Effector memory CD4-positive, alpha-beta T cell (primary cell): ENCODE data around the gene FAM180B.

Source experiments
- DNase-seq, 3 donors: peaks; one replicate each; pipeline ENCODE4 v3.0.0-alpha.2; 2020
- H3K27ac ChIP-seq: 2 replicates; pipeline ENCODE4 v1.7.0; 2013; ENCODE audit warnings: mild to moderate bottlenecking, low read length, moderate library complexity; ENCODE audit not compliant: insufficient read depth, poor library complexity, severe bottlenecking
- H3K27me3 ChIP-seq: replicated peaks from 2 replicates; pipeline ENCODE4 v1.7.0; 2013; ENCODE audit warnings: mild to moderate bottlenecking, low read length; ENCODE audit not compliant: insufficient read depth, control insufficient read depth, poor library complexity, severe bottlenecking
- H3K36me3 ChIP-seq: 2 replicates; pipeline ENCODE4 v1.7.0; 2013; ENCODE audit warnings: mild to moderate bottlenecking, low read length, moderate library complexity; ENCODE audit not compliant: control insufficient read depth, insufficient read depth
- H3K4me1 ChIP-seq: 2 replicates; pipeline ENCODE4 v1.7.0; 2013; ENCODE audit warnings: low read length, mild to moderate bottlenecking; ENCODE audit not compliant: control insufficient read depth, insufficient read depth, poor library complexity, severe bottlenecking
- H3K4me3 ChIP-seq: 2 replicates; pipeline ENCODE4 v1.7.0; 2013; ENCODE audit warnings: low read length, low read depth, mild to moderate bottlenecking; ENCODE audit not compliant: insufficient read depth, poor library complexity, severe bottlenecking
- H3K9me3 ChIP-seq: 2 replicates; pipeline ENCODE4 v1.7.0; 2013; ENCODE audit warnings: mild to moderate bottlenecking, low read length, moderate library complexity; ENCODE audit not compliant: control insufficient read depth

FAM180B gene

GRCh38 chr11:47592970-47593369 is 6.5 kb downstream of the FAM180B start:
- DNase-seq, result no peak
- Histone ChIP-seq H3K27me3 (peaks cover 14% of the 10 kb centered on the region), H3K4me1 (no peaks in the 10 kb centered on the region), H3K36me3 (no peaks in the 10 kb centered on the region), H3K4me3 (no peak overlapping the region), H3K27ac (no peak overlapping the region), H3K9me3 (no peaks in the 10 kb centered on the region)

GRCh38 chr11:47593492-47593933 is 7.0 kb downstream of the FAM180B start:
- no peaks in the 10 kb centered on the region for H3K9me3 ChIP-seq
- H3K27ac ChIP-seq, result no peak overlapping the region
- DNase-seq, result no peak
- peaks cover 14% of the 10 kb centered on the region for H3K27me3 ChIP-seq
- H3K4me1 ChIP-seq, result no peaks in the 10 kb centered on the region
- H3K4me3 ChIP-seq, result no peak overlapping the region
- H3K36me3 ChIP-seq, result no peaks in the 10 kb centered on the region

GRCh38 chr11:47593934-47594855 is 7.7 kb downstream of the FAM180B start, which contains the start of gene C1QTNF4:
C1QTNF4 (minus strand) TSS chr11:47594411; CDS start chr11:47590810, 3,601 bp downstream.
- Histone ChIP-seq H3K9me3 (no peaks in the 10 kb centered on the region), H3K27me3 (peaks cover 14% of the 10 kb centered on the region), H3K4me1 (no peaks in the 10 kb centered on the region), H3K27ac (no peak within 1 kb of the TSS), H3K4me3 (no peak within 1 kb of the TSS), H3K36me3 (no peaks in the 10 kb centered on the region)
- DNase-seq, result no peak

- Histone ChIP-seq H3K36me3 (no peaks in the 10 kb centered on the region), H3K4me3 (no peak overlapping the region), H3K27ac (no peak overlapping the region), H3K4me1 (no peaks in the 10 kb centered on the region), H3K27me3 (peaks cover 14% of the 10 kb centered on the region), H3K9me3 (no peaks in the 10 kb centered on the region)
- no peak for DNase-seq
These were observed 8.6 kb downstream of the FAM180B start for GRCh38 chr11:47595029-47595428.

GRCh38 chr11:47595967-47596366 is 9.5 kb downstream of the FAM180B start:
- Histone ChIP-seq H3K4me3 (no peak overlapping the region), H3K9me3 (no peaks in the 10 kb centered on the region), H3K27me3 (peaks cover 14% of the 10 kb centered on the region), H3K27ac (no peak overlapping the region), H3K4me1 (no peaks in the 10 kb centered on the region), H3K36me3 (no peaks in the 10 kb centered on the region)
- DNase-seq, result no peak

- DNase-seq, result no peak
- no peaks in the 10 kb centered on the region for H3K36me3 ChIP-seq
These were observed 13.4 kb downstream of the FAM180B start for GRCh38 chr11:47599902-47600301.

GRCh38 chr11:47603295-47603694 is 16.8 kb downstream of the FAM180B start:
- Histone ChIP-seq H3K27me3 (no peaks in the 10 kb centered on the region), H3K36me3 (no peaks in the 10 kb centered on the region), H3K4me1 (no peaks in the 10 kb centered on the region), H3K4me3 (no peak overlapping the region), H3K9me3 (no peaks in the 10 kb centered on the region), H3K27ac (no peak overlapping the region)
- no peak for DNase-seq

More at GRCh38 chr11:47599902-47600301, 13.4 kb downstream of the FAM180B start:
- Histone ChIP-seq H3K9me3 (no peaks in the 10 kb centered on the region), H3K4me1 (no peaks in the 10 kb centered on the region), H3K4me3 (no peak overlapping the region), H3K27me3 (no peaks in the 10 kb centered on the region), H3K27ac (no peak overlapping the region)

GRCh38 chr11:47605921-47606320 is 19.4 kb downstream of the FAM180B start:
- no peak for DNase-seq
- Histone ChIP-seq H3K27me3 (no peaks in the 10 kb centered on the region), H3K4me3 (no peak overlapping the region), H3K27ac (no peak overlapping the region), H3K9me3 (no peaks in the 10 kb centered on the region), H3K4me1 (no peaks in the 10 kb centered on the region), H3K36me3 (peaks cover under 1% of the 10 kb centered on the region)

GRCh38 chr11:47606731-47607130 is 20.3 kb downstream of the FAM180B start:
- Histone ChIP-seq H3K9me3 (no peaks in the 10 kb centered on the region), H3K27me3 (no peaks in the 10 kb centered on the region), H3K27ac (no peak overlapping the region), H3K4me1 (no peaks in the 10 kb centered on the region), H3K36me3 (peaks cover 5% of the 10 kb centered on the region), H3K4me3 (no peak overlapping the region)
- DNase-seq, result no peak

- no peaks in the 10 kb centered on the region for H3K27me3 ChIP-seq
- DNase-seq, result no peak
- no peak overlapping the region for H3K4me3 ChIP-seq
- H3K9me3 ChIP-seq, result no peaks in the 10 kb centered on the region
- H3K36me3 ChIP-seq, result peaks cover 5% of the 10 kb centered on the region
- no peaks in the 10 kb centered on the region for H3K4me1 ChIP-seq
- no peak overlapping the region for H3K27ac ChIP-seq
These were observed 20.9 kb downstream of the FAM180B start for GRCh38 chr11:47607380-47607779.
